ENCODE data around the gene KIAA1958.

Gene KIAA1958

DNA sequence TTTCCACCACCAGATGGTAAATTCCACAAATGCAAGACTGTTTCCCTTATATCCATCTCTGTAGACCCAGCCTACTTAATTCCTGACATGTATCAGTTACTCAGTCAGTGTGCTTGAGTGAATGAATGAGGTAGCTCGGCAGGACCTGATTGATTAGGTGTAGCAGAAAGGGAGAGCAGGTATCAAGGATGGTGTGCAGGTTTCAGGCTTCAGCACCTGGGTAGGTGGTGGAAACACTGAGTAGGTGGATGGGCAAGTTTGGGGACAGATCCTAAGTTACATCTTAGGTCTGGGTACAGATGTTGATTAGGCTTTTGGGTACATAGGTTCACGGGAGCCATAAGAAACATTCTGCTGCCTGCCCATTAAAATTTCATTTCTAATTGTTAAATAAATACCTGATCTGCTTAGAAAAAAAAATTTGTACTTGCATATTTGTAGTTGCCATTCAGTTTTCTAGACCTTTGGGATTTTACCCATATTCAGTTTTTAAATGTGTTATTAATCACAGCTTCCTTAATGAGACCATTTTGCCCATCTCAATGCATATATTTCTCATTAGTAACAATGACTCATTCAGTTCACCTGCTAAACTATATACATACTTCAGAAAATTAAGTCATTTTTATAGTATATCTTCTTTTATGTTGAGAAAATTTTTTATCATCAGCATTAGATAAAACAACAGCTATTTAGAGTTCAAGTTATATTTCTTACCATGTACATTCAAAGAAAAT is 119.5 kb downstream of the KIAA1958 start:
- DNase-seq = no peak

DNA sequence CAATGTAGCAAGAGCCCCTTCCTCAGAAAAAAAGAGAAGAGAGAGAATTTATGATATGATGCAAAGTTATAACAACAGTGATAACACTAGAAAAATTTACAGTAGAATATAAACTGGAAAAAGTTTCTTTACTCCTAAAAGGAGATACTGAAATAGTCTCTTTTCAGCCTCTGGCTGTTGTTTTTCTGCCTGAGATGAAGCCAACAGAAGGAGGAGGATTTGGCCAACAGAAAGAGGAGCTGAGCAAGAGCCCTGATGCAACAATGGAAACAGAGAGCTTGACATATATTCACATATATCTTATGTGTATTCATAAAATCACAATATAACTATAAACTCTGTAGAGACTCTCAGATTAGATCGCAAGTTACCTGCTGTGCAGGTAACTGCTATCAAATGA is 122.2 kb downstream of the KIAA1958 start:
- DNase-seq = no peak

- DNase-seq = peak in 1 of 5 experiments; percentile 13
These were observed 129.1 kb downstream of the KIAA1958 start for GRCh38 chr9:112615584-112616266.

DNA sequence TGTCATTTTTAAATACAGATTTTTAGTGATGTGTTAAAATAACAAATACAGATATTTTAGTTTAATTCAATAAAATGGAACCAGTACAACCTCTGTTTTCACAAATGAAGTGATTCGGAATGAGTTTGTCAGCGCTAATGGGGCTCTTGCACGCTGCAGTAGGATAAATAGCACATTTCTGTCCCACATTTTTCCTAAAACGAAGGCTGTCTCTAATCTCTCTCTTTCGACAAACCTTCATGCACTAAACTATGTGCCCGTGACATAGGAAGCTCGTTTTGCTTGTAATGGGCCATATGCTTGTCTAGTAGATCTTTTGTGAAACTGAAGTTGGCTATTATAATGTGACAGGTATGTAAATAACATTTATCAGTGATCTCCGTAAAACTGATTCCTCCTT is 130.7 kb downstream of the KIAA1958 start:
- no peak for DNase-seq

DNA sequence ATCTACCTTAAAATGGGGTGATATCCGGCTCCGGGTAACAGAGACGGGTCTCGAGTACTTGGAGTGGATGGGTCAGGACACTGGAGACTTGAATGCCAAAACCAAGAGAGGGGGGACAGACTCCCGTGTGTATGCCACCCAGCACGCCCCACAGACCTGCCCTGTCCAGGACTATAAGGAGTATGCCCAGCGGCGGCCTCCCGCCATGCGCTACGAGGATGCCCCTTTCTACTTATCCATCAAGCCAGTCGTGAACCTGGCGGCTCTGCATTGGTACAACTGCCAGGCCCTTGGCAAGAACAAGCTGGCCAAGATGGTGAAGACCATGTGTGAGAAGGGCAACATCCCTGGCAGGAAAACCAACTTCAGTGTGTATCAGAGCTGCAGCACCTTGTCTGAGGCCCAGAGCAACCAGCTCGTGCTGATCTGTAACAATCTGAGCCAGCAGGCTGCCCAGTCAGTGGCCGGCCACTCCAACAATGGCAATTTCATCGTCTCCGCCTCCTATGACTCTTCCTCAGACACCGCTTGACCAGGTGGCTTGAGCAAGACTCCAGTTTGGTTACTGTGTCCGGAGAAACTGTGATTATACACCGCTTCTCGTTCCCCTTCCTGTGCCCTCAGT is 131.9 kb downstream of the KIAA1958 start:
- no peak for DNase-seq

DNA sequence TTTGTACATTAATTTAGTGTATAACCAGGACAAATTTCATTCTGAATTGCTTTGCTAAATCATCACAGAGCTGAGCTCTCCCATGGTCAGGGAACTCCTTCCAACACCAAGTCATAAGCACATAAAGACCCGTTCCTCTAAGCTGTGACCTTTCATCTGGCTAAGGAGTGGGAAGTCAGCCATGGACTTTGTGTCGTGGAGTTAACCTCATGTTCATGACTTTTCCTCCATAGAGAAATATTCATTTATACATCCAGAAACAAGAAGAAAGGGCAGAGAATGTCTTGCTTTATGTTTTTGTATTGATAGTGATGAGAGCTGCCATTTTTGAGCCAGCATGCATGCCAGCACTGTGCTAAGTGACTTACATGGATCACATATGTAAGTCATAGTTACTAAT is 133.8 kb downstream of the KIAA1958 start:
- DNase-seq = no peak

- no peak for DNase-seq
These were observed 134.5 kb downstream of the KIAA1958 start for GRCh38 chr9:112621018-112621655.

DNA sequence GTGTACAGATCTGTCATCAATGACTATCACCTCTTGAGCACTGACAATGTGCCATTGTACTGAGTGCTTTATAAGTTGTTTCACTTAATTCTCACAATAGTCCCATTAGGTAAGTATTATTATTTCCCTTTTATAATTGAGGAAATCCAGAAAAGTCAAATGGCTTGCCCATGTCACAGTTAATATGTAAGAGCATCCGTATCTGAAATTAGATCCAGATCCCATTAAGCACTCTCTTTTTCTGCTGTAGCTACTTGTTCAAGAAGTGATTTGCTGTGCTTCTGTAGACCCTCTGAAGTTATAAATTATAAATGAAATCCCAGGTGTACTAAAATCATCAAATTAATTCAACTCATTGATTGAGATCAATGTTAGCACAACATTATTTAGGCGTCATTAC is 136.6 kb downstream of the KIAA1958 start:
- no peak for DNase-seq

- no peak for DNase-seq
These were observed 138.4 kb downstream of the KIAA1958 start for GRCh38 chr9:112624711-112625707.

DNA sequence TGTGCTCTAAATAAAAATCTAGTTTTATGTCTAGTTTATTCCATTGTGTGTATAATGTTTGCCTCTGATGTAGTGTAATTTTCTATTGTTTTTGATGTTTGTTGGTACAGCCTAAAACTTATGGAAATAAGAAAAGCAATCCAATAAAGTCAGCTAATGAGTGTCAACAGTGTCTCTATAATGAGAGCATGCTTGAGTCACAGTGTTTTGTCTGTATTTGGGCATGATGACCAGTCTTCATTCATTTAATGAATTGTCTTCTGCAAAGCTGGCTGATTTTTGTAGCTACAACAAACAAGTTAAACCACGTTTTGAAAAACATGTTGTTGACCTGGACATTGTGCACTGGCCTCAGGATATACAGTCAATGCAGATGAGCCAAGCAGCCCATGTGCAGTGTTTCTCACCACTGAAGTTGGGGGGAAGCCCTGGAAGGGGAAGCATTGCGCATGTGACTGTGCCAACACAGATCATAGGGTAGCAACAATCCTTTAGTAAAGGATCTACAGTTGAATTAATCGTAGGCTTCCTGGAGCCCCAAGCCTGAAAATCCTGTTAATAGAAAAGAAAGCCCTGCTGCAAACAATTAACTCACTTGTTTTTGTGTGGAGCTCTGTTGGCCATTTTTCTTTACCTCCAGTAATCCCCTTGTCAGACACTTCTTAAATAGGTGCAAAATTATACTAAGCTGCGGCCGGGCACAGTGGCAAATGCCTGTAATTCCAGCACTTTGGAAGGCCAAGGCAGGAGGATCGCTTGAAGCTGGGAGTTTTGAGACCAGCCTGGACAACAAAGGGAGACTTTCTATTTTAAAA is 143.3 kb downstream of the KIAA1958 start:
- no peak for DNase-seq

DNA sequence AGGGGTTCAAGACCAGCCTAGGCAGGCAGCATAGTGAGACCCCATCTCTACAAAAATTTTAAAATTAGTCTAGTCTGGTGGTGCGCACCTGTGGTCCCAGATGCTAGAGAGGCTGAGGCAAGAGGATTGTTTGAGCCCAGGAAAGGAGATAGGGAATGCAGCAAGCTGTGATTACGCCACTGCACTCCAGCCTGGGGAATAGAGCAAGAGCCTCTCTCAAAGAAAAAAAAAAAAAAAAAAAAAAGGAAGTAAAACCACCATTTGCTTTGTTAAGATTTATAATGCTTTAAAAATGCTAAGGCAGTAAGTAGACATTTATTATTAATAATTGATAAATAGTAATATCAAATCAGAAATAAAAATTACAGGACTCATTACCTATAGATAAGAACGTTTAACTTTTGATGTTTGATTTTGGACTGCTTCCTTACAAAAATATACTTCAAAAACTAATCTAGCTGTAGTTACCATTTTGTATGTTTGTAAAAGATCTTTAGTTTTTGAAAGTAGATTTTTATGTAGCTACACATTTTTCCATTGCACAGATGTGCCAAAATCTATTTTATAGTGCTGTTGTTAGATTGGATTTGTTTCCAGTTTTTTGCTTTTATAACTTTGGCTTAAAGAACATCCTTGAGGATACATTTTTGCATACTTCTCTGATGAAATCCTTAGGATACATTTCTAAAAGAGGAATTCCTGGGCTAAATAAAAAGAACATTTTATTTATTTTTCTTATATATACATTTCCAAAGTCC is 144.9 kb downstream of the KIAA1958 start:
- DNase-seq = no peak

GRCh38 chr9:112640311-112640710 is 153.7 kb downstream of the KIAA1958 start:
- no peak for DNase-seq

GRCh38 chr9:112642126-112642525 is 155.5 kb downstream of the KIAA1958 start:
- DNase-seq = no peak

DNA sequence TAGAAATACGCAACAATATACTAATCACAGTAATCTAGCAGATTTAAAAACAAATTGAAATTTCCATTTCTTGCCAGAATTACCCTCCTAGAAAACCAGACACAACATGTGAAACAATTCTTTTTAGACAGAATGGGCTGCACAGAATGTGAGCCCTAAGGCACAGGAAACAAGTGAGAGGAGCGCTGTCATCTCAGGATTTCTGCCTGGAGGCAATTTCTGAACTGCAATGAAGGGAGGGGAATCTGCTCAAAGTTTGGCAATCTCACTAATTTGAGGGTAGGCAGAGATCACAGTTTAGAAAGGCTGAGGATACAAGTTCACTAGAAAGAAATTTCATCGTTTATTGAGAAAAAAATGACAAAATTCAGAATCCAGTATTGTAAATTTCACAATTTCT is 161.0 kb downstream of the KIAA1958 start:
- no peak for DNase-seq

DNA sequence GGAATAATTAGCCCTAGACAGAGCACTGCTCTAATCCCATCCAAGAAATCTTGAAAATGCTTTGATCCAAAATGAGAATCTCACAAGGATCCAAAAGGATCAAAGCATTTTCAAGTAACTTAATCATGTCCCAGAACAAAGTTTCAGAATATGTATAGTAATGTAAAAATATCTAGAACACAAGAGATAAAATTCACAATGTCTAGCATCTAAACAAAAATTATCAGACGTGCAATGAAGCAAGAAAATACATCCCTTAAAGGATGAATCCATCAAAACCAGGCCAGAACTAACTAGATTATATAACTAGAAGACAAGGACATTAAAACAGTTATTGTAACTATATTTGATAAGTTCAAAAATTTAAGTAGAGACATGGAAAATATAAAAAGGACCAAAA is 162.0 kb downstream of the KIAA1958 start:
- no peak for DNase-seq

GRCh38 chr9:112654282-112654681 is 167.7 kb downstream of the KIAA1958 start:
- DNase-seq = no peak

- no peak for DNase-seq
These were observed 169.0 kb downstream of the KIAA1958 start for GRCh38 chr9:112655668-112656067.

DNA sequence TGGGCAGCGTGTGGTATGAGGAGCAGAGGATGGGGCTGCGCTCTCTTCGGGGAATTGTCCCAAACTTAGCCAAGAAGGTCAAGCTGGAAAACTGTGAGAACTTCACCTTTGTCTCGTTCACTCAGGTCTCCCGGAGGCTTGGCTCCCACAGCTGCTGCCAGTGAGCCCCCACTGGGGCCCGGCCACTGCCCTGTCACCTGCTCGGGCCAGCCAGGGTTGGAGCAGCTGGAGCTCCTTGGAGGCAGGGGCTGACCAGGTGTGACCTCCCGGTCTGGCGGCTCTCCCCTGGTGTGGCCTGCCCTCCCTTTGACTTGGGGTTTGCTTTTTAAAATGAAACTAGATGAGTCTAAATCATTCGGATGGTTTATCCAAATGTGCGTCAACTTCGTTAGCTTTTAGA is 173.3 kb downstream of the KIAA1958 start:
- no peak for DNase-seq

- no peak for DNase-seq
These were observed 177.1 kb downstream of the KIAA1958 start for GRCh38 chr9:112663681-112664080.

- no peak for DNase-seq
These were observed 177.9 kb downstream of the KIAA1958 start for GRCh38 chr9:112664531-112664930.

DNA sequence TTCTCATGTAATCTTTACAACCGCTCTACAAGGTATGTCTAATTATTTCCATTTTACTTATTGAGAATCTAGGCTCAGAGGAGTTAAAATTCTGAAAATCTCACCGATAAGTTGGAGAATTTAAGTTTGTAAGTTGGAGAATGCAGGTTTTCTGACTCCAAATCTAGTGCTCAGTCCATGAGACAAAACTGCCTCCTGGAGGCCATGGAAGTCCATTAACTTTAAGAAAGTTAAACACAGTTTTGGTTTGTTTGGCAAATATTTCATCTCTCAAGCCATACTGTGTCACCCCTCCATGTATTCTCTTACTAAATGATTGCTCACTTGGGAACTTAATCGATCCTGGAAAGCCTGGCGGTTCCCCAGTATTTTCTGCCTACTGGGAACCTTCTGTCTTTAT is 178.7 kb downstream of the KIAA1958 start:
- DNase-seq = peak in 1 of 5 experiments; percentile 10
